Measurements from ENCODE around the gene PTPRJ.

DNA sequence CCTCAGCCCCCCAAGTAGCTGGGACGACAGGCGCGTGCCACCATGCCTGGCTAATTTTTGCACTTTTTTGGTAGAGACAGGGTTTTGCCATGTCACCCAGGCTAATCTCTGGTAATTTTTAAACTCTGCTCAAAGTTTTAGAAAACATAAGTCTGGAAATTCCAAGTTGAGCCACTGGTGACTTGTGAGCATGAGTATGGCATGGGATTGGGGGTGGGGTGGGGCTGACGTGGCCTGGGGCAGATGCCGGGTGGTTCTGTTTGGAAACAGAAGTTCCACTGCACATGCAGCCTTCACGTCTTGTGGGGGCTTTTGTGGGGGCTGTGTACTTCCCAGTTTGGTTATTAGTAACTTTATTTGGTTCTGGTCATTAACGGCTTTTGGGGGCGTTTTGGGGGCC is 67.3 kb downstream of the PTPRJ start:
- TF ChIP-seq ZNF384 (IDR thresholded peaks at IDR 0.05): no peak
- no peak for TF ChIP-seq FOXA1 (IDR thresholded peaks at IDR 0.05)
- TF ChIP-seq, protein P1, sequence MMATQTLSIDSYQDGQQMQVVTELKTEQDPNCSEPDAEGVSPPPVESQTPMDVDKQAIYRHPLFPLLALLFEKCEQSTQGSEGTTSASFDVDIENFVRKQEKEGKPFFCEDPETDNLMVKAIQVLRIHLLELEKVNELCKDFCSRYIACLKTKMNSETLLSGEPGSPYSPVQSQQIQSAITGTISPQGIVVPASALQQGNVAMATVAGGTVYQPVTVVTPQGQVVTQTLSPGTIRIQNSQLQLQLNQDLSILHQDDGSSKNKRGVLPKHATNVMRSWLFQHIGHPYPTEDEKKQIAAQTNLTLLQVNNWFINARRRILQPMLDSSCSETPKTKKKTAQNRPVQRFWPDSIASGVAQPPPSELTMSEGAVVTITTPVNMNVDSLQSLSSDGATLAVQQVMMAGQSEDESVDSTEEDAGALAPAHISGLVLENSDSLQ (IDR thresholded peaks at IDR 0.05): no peak
- TF ChIP-seq TARDBP (IDR thresholded peaks at IDR 0.05): no peak
- no peak for TF ChIP-seq ELF4 (IDR thresholded peaks at IDR 0.05)
- TF ChIP-seq SUZ12 (IDR thresholded peaks at IDR 0.05): no peak
- TF ChIP-seq HDGF (IDR thresholded peaks at IDR 0.05; ENCODE audit: borderline replicate concordance): no peak
- TF ChIP-seq CTBP1 (IDR thresholded peaks at IDR 0.05; ENCODE audit: borderline replicate concordance): no peak
- no peak for TF ChIP-seq L3MBTL2 (conservative IDR thresholded peaks at IDR 0.05)
- no peak for TF ChIP-seq BHLHE40 (IDR thresholded peaks at IDR 0.05; ENCODE audit: borderline replicate concordance)
- TF ChIP-seq LEF1 (IDR thresholded peaks at IDR 0.05; ENCODE audit: borderline replicate concordance): no peak
- no peak for TF ChIP-seq FOXM1 (IDR thresholded peaks at IDR 0.05; ENCODE audit: borderline replicate concordance)
- no peak for TF ChIP-seq FOXK2 (IDR thresholded peaks at IDR 0.05)

Measured in HEK293T (cell line).